ENCODE data around the gene SLC51B. TPM values are rescaled to one million over a fixed set of nuclear protein-coding genes. Genes with fewer than 3 reads are reported as not detected.

Gene SLC51B
- total RNA-seq, 1 donor from 2014 or later: 3.2 TPM

DNA sequence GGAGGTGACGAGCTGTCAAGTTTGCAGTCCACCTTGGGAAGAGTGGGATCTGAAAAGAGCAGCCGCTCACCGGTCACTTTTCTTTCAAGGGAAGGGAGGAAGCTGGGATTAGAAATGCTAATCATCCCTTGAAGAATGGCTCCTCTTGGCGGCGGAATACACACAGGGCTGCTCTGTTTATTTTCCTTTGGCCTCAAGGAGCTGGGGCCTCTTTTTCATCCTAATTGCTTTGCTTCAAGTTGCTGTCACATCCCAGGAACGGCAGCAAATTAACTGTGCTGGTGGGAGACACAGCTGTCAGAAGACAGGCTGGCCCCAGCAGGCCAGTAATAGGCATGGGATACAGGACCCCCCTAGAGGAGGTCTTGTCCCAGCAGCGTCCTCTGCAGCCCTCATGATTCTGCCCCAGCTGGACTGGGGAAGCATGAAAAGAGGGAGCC lies 38.1 kb downstream of the SLC51B start:
- Histone ChIP-seq H3K9me3 (no peaks in the 10 kb centered on the region), H3K4me1 (peaks cover 74% of the 10 kb centered on the region), H3K27ac (peak overlapping the region; percentile 33), H3K27me3 (ENCODE audit: low read depth) (peaks cover 4% of the 10 kb centered on the region), H3K4me3 (no peak overlapping the region), H3K36me3 (no peaks in the 10 kb centered on the region)
- DNase-seq: peak; percentile 23
- TF ChIP-seq, protein P1, sequence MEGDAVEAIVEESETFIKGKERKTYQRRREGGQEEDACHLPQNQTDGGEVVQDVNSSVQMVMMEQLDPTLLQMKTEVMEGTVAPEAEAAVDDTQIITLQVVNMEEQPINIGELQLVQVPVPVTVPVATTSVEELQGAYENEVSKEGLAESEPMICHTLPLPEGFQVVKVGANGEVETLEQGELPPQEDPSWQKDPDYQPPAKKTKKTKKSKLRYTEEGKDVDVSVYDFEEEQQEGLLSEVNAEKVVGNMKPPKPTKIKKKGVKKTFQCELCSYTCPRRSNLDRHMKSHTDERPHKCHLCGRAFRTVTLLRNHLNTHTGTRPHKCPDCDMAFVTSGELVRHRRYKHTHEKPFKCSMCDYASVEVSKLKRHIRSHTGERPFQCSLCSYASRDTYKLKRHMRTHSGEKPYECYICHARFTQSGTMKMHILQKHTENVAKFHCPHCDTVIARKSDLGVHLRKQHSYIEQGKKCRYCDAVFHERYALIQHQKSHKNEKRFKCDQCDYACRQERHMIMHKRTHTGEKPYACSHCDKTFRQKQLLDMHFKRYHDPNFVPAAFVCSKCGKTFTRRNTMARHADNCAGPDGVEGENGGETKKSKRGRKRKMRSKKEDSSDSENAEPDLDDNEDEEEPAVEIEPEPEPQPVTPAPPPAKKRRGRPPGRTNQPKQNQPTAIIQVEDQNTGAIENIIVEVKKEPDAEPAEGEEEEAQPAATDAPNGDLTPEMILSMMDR (IDR thresholded peaks at IDR 0.05): no peak
- ATAC-seq: peak in 1 of 2 donors; percentile 11
- intact Hi-C loops (cut with DNase I): no loop called here

DNA sequence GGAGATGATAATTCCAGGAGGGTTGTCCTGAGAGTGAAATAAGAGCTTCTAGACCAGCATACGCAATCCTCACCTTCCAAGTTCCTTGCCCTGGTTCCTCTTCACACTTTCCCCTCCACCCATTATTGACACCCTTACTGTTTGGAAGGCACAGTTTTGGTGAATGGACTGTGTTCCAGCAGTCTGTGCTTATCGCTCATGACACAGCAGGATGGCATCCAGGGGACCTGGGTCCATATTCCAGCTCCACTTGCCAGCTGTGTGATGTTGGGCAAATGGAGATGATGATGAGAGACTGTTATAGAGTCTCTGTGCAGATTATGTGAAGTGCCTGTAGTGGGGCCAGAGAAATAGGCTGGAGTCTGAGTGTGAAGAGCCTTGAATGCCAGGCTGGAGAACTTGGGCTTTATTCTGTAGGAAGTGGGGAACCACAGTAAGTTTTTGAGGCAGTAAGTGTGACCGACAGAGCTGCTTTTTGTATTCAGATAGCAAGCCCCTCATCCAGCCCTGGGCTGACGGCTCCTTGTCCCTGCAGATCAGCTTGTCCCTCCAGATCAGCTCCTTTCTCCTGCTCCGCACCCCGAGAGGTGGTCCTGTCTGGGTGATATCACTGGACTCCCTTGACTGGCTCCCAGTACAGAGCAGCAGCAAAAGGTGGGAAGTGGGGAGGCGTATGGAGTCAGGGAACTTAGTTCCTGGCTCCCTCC lies 39.5 kb downstream of the SLC51B start:
- ATAC-seq (no peak), DNase-seq (peak; percentile 19)
- intact Hi-C loops (cut with DNase I): no loop called here
- Histone ChIP-seq H3K4me3 (no peak overlapping the region), H3K4me1 (peaks cover 80% of the 10 kb centered on the region), H3K27ac (peak overlapping the region; percentile 64), H3K27me3 (ENCODE audit: low read depth) (no peaks in the 10 kb centered on the region), H3K36me3 (no peaks in the 10 kb centered on the region), H3K9me3 (no peaks in the 10 kb centered on the region)
- TF ChIP-seq, protein P1 (IDR thresholded peaks at IDR 0.05): no peak

DNA sequence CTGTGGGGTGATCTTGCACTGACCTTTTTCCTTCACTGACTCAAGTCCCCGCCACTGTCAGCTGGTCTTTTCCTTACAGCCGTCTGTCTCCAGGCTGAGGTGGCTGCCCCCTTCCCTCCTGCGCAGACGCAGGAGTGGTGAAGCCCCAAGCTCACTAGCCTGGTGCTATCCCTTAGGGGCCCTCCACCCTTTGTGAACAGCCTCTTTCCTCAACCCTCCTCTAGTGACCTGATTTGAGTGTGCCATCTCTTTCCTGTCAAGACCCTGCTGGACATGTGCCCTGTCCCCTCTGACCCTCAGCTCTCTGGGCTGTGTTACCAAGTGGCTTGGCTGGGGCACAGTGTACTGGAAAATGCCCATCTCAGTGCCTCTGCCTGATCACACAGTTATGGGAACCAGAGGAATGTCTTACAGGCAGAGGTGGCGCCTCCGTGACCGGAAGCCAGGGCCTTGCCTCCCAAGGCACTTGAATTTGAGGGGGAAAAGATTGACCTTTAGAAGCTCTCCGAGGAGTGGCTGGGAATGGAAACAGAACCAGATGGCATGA lies 40.1 kb downstream of the SLC51B start:
- H3K27me3 ChIP-seq (ENCODE audit: low read depth): no peaks in the 10 kb centered on the region
- no peak overlapping the region for H3K4me3 ChIP-seq
- peak overlapping the region; percentile 64 for H3K27ac ChIP-seq
- peaks cover 80% of the 10 kb centered on the region for H3K4me1 ChIP-seq
- DNase-seq: peak; percentile 56
- no peaks in the 10 kb centered on the region for H3K9me3 ChIP-seq
- ATAC-seq: peak in 1 of 2 donors; percentile 11
- intact Hi-C loops (cut with DNase I): no loop called here
- H3K36me3 ChIP-seq: no peaks in the 10 kb centered on the region
- TF ChIP-seq, protein P1 (IDR thresholded peaks at IDR 0.05): no peak

DNA sequence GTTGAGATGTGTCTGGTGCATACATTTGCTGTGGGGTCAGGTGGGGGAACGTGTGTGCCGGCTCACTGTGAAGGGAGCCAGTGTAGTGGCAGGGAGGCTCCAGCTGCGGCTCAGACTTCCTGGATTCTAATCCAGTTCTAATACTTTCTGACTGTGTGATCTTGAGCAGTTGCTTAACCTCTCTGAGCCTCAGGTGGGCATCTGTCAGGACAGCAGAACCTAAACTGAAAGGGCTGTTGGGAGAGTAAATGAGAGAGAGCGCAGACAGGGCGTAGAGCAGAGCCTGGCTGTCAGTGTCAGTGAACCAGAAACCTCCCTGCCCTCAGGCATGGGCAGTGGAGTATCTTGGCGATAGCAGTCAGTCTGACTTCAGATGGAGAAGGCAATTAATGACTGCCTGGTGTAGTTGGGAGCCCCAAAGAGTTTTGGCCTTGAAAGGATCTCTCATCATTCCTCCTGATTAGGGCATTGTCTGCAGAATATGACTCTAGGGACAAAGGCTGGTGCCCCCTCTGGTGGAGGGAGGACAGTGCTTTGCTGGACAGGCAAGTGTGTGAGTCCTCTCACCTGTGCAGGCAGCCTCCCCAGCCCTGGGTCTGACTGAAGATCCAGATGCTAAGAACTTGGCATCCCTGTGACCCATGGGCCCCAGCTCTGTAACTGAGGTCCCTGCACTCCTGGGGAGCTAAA lies 40.9 kb downstream of the SLC51B start:
- no peaks in the 10 kb centered on the region for H3K9me3 ChIP-seq
- peaks cover 79% of the 10 kb centered on the region for H3K4me1 ChIP-seq
- DNase-seq (peak; percentile 41), ATAC-seq (no peak)
- intact Hi-C loops (cut with DNase I): no loop called here
- TF ChIP-seq, protein P1 (IDR thresholded peaks at IDR 0.05): no peak
- H3K36me3 ChIP-seq: no peaks in the 10 kb centered on the region
- peak overlapping the region; percentile 81 for H3K27ac ChIP-seq
- H3K27me3 ChIP-seq (ENCODE audit: low read depth): no peaks in the 10 kb centered on the region
- no peak overlapping the region for H3K4me3 ChIP-seq

DNA sequence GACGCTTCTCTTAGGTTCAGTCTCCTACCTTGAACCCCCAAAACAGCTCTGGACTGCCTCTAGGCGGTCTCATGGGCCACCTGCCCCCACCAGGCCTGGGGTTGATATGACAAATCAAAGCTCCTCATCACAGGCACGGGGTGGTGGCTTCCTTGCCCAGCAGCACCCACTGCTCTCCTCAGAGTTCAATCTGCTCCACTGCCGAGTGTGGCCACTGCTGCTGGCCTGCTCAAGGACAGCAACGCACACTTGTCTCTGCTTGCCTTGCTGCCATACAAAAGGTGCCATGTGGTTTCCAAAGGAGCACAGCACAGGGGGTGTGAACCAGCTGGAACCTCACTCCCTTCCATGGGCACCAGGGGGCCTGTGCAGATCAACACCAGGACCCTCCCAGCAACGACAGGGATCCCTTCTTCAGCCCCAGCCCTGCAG lies 41.5 kb downstream of the SLC51B start:
- H3K9me3 ChIP-seq: no peaks in the 10 kb centered on the region
- intact Hi-C loops (cut with DNase I): no loop called here
- no peak overlapping the region for H3K4me3 ChIP-seq
- ATAC-seq (no peak), DNase-seq (peak; percentile 29)
- TF ChIP-seq, protein P1 (IDR thresholded peaks at IDR 0.05): no peak
- no peaks in the 10 kb centered on the region for H3K36me3 ChIP-seq
- peaks cover 73% of the 10 kb centered on the region for H3K4me1 ChIP-seq
- H3K27me3 ChIP-seq (ENCODE audit: low read depth): no peaks in the 10 kb centered on the region
- peak overlapping the region; percentile 81 for H3K27ac ChIP-seq
